Activated CD4-positive, alpha-beta memory T cell treated with anti-CD3 and anti-CD28 coated beads, Interleukin-2, amount 10 ng/mL, durations not matched to agents 7 days and 5 days (primary cell): ENCODE results near the gene PLXNB2. TPM values are rescaled to one million over a fixed set of nuclear protein-coding genes. Genes with fewer than 3 reads are reported as not detected.

Experiments used
- CTCF ChIA-PET: fragments of 350-600 bp; sonication (Branson Sonifier 250); formaldehyde crosslinking; loops from one replicate; lab custom pipeline; 2021; ENCODE audit warnings: antibody characterized with exemption, inconsistent platforms; lab: Charles Lee
- POLR2A ChIA-PET: fragments of 350-600 bp; sonication (Branson Sonifier 250); formaldehyde crosslinking; loops from one replicate; lab custom pipeline; 2021; ENCODE audit warnings: antibody characterized with exemption; lab: Charles Lee
- DNase-seq: peaks from one replicate; pipeline ENCODE4 v3.0.0-alpha.2; 2020
- H3K27ac Mint-ChIP-seq: one replicate; pipeline ENCODE4 v1.8.0; 2021; ENCODE audit warnings: mild to moderate bottlenecking, mixed read lengths
- H3K27me3 Mint-ChIP-seq: one replicate; pipeline ENCODE4 v1.8.0; 2021; ENCODE audit warnings: mixed read lengths
- H3K36me3 Mint-ChIP-seq: one replicate; pipeline ENCODE4 v1.8.0; 2021; ENCODE audit warnings: low read depth, mixed read lengths
- H3K4me1 Mint-ChIP-seq: one replicate; pipeline ENCODE4 v1.8.0; 2021; ENCODE audit warnings: mixed read lengths
- H3K4me3 Mint-ChIP-seq: one replicate; pipeline ENCODE4 v1.8.0; 2021; ENCODE audit warnings: mild to moderate bottlenecking, mixed read lengths
- H3K9me3 Mint-ChIP-seq: one replicate; pipeline ENCODE4 v1.8.0; 2021; ENCODE audit warnings: mixed read lengths
- total RNA-seq, 2 experiments: library from RNA; stranded (reverse); gene quantifications; one replicate each; pipeline ENCODE4 v1.2.3, GENCODE V29; 2021

Gene PLXNB2
- total RNA-seq, 2 experiments from 2014 or later = 21.5 to 23.5 TPM

DNA sequence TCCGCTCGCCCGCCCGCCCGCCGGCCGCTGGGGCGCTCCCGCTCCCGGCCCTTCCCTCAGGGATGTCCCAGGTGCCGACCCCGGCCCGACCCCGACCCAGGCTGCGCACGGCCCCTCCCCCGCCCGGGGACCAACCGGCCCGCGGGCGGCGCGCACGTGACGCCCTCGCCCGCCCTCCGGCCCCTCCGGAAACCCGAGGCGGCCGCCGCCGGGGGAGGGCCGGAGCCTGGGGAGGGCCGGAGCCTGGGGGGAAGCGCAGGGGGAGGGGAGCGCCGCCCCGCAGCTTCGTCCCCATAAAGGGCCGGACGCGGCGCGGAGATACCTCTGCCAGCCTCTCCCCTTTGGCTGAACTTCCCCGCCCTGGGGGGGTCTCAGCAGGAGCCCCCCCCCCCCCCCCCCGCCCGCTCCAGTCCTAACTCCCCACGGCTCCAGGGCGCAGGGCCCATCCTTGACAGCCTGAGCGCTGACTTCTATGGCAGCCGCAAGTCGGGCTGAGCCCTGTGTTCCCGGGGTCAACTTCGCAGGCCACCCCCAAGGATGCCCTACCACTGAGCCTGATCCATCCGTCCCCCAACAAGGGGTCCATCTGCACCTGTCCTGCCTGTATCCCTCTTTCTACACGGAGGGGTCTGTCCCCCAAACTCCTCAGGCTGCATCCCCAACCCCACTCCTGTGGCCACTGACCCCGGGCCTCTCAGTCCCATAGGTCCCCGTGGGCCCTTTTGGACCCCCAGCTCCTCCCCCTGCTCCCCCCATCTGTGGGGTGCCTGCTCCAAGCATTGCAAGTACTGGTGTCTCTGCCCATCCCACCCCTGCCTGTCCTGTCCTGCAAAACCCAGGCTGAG, 45.6 kb downstream of the PLXNB2 start, which contains the start of gene MAPK12:
MAPK12 (minus strand) TSS at position 69 of the 845 bp plus-strand sequence. CDS start 174 bp downstream, outside the sequence.
- POLR2A ChIA-PET = interaction anchor here (1.5 to 3.4 kb wide), 2 partner anchors 10 to 208 kb away, joined by 3 to 21 read pairs; partner anchors contain the start of gene HDAC10
- H3K4me3 Mint-ChIP-seq = peak within 1 kb of the TSS; percentile 63
- no peaks in the 10 kb centered on the region for H3K36me3 Mint-ChIP-seq
- DNase-seq = no peak
- H3K4me1 Mint-ChIP-seq = peaks cover 8% of the 10 kb centered on the region
- H3K27ac Mint-ChIP-seq = no peak within 1 kb of the TSS
- no peaks in the 10 kb centered on the region for H3K9me3 Mint-ChIP-seq
- CTCF ChIA-PET = interaction anchor here (1.0 to 1.1 kb wide), 3 partner anchors 10 to 359 kb away, joined by 3 to 4 read pairs (median 4); partner anchors contain the start of gene HDAC10
- H3K27me3 Mint-ChIP-seq = peaks cover 12% of the 10 kb centered on the region

DNA sequence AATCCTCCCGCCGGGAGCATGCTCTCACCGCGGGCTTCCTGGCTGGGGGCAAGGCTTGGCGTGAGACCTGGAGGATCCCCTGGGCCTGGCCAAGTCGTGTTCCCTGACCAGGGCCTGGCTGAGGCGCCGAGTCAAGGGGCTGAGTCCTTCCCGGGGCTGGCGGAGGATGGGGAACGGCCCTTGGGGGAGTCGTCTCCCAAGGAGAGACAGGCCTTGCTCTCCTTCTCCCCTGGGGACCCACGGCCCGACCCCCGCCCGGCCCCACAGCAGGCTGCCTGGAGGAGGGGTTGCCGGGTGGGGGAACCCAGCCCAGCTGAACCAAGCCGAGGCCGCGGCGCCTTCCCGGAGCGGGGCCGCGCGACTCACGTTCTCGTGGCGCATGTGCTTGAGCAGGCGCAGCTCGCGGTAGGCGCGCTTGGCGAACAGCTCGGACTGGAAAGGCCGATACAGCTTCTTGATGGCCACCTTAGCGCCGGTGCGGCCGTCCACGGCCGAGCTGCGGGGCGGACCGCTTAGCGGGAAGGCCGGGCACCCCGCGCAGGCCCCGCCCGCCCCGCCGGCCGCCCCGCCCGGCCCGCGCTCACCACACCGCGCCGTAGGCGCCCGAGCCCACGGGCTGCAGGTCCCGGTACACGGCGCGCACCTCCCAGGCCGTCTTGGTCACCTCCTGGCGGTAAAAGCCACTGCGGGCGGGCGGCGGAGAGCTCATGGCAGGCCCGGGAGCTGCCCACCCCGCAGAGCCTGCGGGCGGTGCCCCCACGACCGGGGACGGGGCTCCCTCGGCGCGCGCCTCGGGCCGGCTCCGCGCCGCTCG, 46.4 kb downstream of the PLXNB2 start:
- H3K9me3 Mint-ChIP-seq = no peaks in the 10 kb centered on the region
- peaks cover 8% of the 10 kb centered on the region for H3K4me1 Mint-ChIP-seq
- H3K36me3 Mint-ChIP-seq = no peaks in the 10 kb centered on the region
- no peak for DNase-seq
- no peak overlapping the region for H3K27ac Mint-ChIP-seq
- peaks cover 12% of the 10 kb centered on the region for H3K27me3 Mint-ChIP-seq
- peak overlapping the region; percentile 17 for H3K4me3 Mint-ChIP-seq
- ChIA-PET CTCF (interaction anchor here (1.1 to 1.2 kb wide), 2 partner anchors 20 to 237 kb away, joined by 3 to 4 read pairs; no protein-coding TSS in a partner anchor), POLR2A (interaction anchor here (0.9 to 3.4 kb wide), 2 partner anchors 10 to 17 kb away, joined by 3 to 21 read pairs; partner anchors contain the start of genes HDAC10 and TUBGCP6)

DNA sequence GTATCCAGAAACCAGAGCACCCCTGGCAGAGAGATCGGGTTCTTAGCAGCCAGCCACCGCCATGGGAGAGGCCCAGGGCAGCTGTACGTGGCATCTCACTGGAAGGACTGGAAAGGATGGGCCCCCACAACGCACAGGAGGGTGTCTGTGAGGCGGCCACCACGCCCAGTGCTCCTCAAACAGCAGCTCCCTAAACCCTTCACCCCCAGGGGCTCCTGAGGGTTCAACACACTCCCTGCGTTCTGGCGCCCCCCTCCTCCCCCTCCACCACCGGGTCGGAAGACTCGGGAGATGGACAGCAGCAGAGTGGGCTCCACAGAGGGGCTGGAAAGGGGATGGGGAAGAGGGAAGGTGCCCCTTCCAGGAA, 47.0 kb downstream of the PLXNB2 start:
- Mint-ChIP-seq H3K4me3 (peak overlapping the region; percentile 17), H3K4me1 (peaks cover 8% of the 10 kb centered on the region), H3K36me3 (no peaks in the 10 kb centered on the region), H3K9me3 (no peaks in the 10 kb centered on the region), H3K27ac (no peak overlapping the region), H3K27me3 (peaks cover 12% of the 10 kb centered on the region)
- CTCF ChIA-PET = interaction anchor here (1.1 to 1.2 kb wide), 2 partner anchors 19 to 237 kb away, joined by 3 to 4 read pairs; no protein-coding TSS in a partner anchor
- POLR2A ChIA-PET = interaction anchor here (0.9 to 3.4 kb wide), 2 partner anchors 9 to 16 kb away, joined by 3 to 21 read pairs; partner anchors contain the start of genes HDAC10 and TUBGCP6
- no peak for DNase-seq

- H3K36me3 Mint-ChIP-seq = no peaks in the 10 kb centered on the region
- peaks cover 8% of the 10 kb centered on the region for H3K4me1 Mint-ChIP-seq
- CTCF ChIA-PET = interaction anchor here (1.0 kb wide), 1 partner anchor 19 kb away, joined by 4 read pairs; no protein-coding TSS in a partner anchor
- H3K4me3 Mint-ChIP-seq = no peak overlapping the region
- POLR2A ChIA-PET = no interaction called here
- H3K27me3 Mint-ChIP-seq = peaks cover 12% of the 10 kb centered on the region
- no peaks in the 10 kb centered on the region for H3K9me3 Mint-ChIP-seq
- no peak for DNase-seq
- H3K27ac Mint-ChIP-seq = no peak overlapping the region
These were observed 48.1 kb downstream of the PLXNB2 start for GRCh38 chr22:50259302-50259701.

DNA sequence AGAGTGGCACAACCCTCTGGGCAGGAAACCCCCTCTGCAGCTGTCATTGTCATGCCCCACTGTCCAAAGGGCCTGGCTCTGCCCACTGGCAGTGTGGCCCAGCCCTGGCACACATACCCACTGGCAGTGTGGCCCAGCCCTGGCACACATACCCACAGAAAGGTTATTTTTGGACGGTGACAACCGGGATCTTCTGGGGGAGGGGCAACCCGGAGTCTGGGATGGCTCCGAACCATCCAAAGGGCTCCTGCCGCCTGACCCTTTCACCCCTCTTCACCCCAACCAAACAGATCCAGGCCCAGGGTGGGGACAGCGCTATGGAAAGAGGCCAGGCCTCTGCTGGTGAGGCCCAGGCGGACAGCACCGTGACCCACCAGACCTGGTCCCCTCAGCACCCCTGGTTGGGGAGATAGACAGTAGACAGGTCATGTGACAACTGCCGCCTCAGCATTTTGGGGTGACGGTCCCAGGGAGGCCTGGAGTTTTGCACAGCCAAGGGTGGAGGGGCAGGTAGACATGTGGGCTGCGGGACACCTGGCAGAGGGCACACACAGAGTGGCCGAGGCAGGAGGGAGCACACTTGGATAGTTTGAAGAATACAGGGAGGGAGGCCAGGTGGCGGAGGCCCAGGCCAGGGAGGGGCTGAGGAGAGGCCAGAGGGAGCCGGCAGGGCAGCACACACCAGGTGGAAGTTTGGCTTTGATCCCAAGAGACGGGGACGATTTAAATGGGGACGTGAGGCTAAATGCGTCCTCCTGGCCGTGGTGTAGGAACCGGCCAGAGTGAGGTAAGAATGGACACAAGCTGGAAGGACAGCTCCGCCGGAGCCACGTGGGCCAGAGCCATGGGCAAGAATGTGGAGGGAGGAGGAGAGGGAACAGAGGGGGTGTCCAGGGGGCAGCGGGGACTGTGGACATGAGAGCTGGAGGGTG, 48.8 kb downstream of the PLXNB2 start:
- H3K36me3 Mint-ChIP-seq = no peaks in the 10 kb centered on the region
- H3K27me3 Mint-ChIP-seq = peaks cover 12% of the 10 kb centered on the region
- no peak overlapping the region for H3K27ac Mint-ChIP-seq
- ChIA-PET POLR2A (no interaction called here), CTCF (interaction anchor here (1.0 kb wide), 1 partner anchor 18 kb away, joined by 4 read pairs; no protein-coding TSS in a partner anchor)
- DNase-seq = no peak
- H3K4me1 Mint-ChIP-seq = peaks cover 8% of the 10 kb centered on the region
- H3K9me3 Mint-ChIP-seq = no peaks in the 10 kb centered on the region
- no peak overlapping the region for H3K4me3 Mint-ChIP-seq

GRCh38 chr22:50257451-50258360, 49.7 kb downstream of the PLXNB2 start:
- POLR2A ChIA-PET = no interaction called here
- Mint-ChIP-seq H3K4me3 (no peak overlapping the region), H3K9me3 (no peaks in the 10 kb centered on the region), H3K36me3 (no peaks in the 10 kb centered on the region), H3K4me1 (peaks cover 8% of the 10 kb centered on the region), H3K27me3 (peaks cover 12% of the 10 kb centered on the region), H3K27ac (no peak overlapping the region)
- DNase-seq = no peak
- CTCF ChIA-PET = no interaction called here

DNA sequence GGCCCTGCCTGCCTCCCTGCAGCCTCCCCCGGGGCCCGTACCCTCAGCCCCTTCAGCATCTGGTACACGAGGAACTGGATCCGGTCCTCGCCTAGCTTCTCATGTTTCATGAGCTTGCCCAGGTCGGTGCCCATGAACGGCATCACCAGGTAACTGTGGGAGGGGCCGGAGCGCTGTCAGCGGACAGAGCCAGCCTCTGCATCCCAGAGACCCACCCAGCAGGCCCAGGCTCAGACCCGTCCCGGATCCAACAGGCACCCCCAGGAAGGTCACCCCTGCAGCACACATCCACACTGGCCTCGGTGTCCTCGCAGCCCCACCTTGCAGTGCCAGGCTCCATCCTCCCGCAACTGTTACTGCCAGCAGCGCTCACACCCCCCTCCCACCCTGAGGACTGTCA, 50.4 kb downstream of the PLXNB2 start:
- no peaks in the 10 kb centered on the region for H3K36me3 Mint-ChIP-seq
- peaks cover 5% of the 10 kb centered on the region for H3K27me3 Mint-ChIP-seq
- CTCF ChIA-PET = no interaction called here
- no peaks in the 10 kb centered on the region for H3K9me3 Mint-ChIP-seq
- no peak overlapping the region for H3K4me3 Mint-ChIP-seq
- DNase-seq = no peak
- POLR2A ChIA-PET = no interaction called here
- no peak overlapping the region for H3K27ac Mint-ChIP-seq
- H3K4me1 Mint-ChIP-seq = peaks cover 2% of the 10 kb centered on the region

GRCh38 chr22:50256258-50256862, 51.1 kb downstream of the PLXNB2 start:
- ChIA-PET POLR2A (interaction anchor here (1.0 kb wide), 1 partner anchor 13 kb away, joined by 3 read pairs; no protein-coding TSS in a partner anchor), CTCF (interaction anchor here (0.8 to 1.7 kb wide), 2 partner anchors 14 to 86 kb away, joined by 3 to 4 read pairs; no protein-coding TSS in a partner anchor)
- Mint-ChIP-seq H3K4me1 (peaks cover 2% of the 10 kb centered on the region), H3K4me3 (no peak overlapping the region), H3K27me3 (peaks cover 3% of the 10 kb centered on the region), H3K36me3 (no peaks in the 10 kb centered on the region), H3K9me3 (no peaks in the 10 kb centered on the region), H3K27ac (no peak overlapping the region)
- DNase-seq = no peak

DNA sequence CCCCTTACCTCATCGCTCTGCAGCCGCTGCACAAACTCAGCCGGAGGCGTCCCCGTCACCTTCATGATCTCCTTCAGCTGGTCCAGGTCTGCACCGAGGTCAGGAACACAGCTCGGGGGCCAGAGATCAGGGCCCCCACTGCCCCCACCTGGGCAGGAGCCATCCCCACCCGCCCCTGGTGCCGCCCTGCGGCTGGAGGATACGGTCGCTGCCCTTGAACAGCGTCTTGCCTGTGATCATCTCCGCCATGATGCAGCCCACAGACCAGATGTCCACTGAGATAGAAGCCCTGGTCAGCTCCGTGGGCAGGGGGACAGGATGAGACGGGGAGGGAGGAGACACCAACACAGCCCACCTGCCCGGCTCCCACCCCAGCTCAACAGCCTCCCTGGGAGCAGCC, 51.8 kb downstream of the PLXNB2 start:
- Mint-ChIP-seq H3K4me1 (peaks cover 4% of the 10 kb centered on the region), H3K9me3 (no peaks in the 10 kb centered on the region), H3K36me3 (no peaks in the 10 kb centered on the region), H3K27me3 (peaks cover 3% of the 10 kb centered on the region), H3K27ac (no peak overlapping the region), H3K4me3 (no peak overlapping the region)
- CTCF ChIA-PET = interaction anchor here (0.8 to 1.7 kb wide), 2 partner anchors 14 to 86 kb away, joined by 3 to 4 read pairs; no protein-coding TSS in a partner anchor
- no peak for DNase-seq
- POLR2A ChIA-PET = interaction anchor here (1.0 kb wide), 1 partner anchor 12 kb away, joined by 3 read pairs; no protein-coding TSS in a partner anchor

DNA sequence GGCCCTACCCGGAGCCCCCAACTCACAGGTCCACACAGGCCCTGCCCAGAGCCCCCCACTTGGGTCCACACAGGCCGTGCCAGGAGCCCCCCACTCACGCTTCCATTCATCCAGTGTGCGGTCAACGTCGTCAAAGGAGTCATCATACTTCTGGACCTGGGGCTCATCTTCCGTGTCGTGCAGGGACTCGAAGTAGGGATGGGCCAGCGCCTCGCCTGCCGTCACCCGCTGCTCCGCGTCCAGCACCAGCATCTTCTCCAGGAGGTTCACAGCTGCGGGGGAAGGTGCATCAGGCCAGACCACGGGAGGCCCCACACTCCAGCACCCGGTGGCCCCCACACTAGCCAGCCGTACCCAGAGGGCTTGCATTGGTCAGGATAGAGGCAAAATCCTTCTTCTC, 52.3 kb downstream of the PLXNB2 start:
- CTCF ChIA-PET = interaction anchor here (1.7 kb wide), 1 partner anchor 87 kb away, joined by 4 read pairs; no protein-coding TSS in a partner anchor
- no peak overlapping the region for H3K27ac Mint-ChIP-seq
- peaks cover 3% of the 10 kb centered on the region for H3K27me3 Mint-ChIP-seq
- POLR2A ChIA-PET = no interaction called here
- peaks cover 9% of the 10 kb centered on the region for H3K4me1 Mint-ChIP-seq
- DNase-seq = no peak
- H3K36me3 Mint-ChIP-seq = no peaks in the 10 kb centered on the region
- no peak overlapping the region for H3K4me3 Mint-ChIP-seq
- H3K9me3 Mint-ChIP-seq = no peaks in the 10 kb centered on the region

DNA sequence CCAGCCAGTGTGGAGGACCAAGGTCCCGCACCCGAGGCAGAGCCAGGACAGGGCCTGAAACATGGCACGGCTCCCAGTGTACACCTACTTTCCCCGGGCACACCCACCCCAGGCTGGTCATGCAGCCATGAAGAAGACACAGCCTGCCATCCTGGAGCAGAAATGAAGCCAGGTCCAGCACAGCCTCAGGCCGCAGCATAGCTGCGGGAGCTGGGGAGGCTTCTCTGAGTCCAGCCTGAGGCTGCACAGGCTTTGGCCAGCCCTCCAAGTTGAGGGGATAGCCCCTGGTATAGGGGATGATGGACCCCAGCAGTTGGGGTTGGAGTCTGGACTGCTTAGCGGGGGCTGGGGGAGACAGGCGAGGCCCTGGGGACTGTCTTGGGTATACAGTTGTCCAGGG, 53.5 kb downstream of the PLXNB2 start:
- Mint-ChIP-seq H3K27me3 (peaks cover under 1% of the 10 kb centered on the region), H3K27ac (no peak overlapping the region), H3K4me3 (no peak overlapping the region), H3K4me1 (peaks cover 14% of the 10 kb centered on the region), H3K36me3 (no peaks in the 10 kb centered on the region), H3K9me3 (no peaks in the 10 kb centered on the region)
- DNase-seq = no peak
- ChIA-PET POLR2A (no interaction called here), CTCF (no interaction called here)
